ENCODE data around the gene CACNB1.
"Not testable (repeated sequence)": the region's sequence is repeated elsewhere in the genome, so short reads cannot be mapped to it uniquely, and the experiment has no call there.

The CACNB1 gene

GRCh38 chr17:39150104-39150634 is 47.3 kb downstream of the CACNB1 start:
- no peak for DNase-seq

DNA sequence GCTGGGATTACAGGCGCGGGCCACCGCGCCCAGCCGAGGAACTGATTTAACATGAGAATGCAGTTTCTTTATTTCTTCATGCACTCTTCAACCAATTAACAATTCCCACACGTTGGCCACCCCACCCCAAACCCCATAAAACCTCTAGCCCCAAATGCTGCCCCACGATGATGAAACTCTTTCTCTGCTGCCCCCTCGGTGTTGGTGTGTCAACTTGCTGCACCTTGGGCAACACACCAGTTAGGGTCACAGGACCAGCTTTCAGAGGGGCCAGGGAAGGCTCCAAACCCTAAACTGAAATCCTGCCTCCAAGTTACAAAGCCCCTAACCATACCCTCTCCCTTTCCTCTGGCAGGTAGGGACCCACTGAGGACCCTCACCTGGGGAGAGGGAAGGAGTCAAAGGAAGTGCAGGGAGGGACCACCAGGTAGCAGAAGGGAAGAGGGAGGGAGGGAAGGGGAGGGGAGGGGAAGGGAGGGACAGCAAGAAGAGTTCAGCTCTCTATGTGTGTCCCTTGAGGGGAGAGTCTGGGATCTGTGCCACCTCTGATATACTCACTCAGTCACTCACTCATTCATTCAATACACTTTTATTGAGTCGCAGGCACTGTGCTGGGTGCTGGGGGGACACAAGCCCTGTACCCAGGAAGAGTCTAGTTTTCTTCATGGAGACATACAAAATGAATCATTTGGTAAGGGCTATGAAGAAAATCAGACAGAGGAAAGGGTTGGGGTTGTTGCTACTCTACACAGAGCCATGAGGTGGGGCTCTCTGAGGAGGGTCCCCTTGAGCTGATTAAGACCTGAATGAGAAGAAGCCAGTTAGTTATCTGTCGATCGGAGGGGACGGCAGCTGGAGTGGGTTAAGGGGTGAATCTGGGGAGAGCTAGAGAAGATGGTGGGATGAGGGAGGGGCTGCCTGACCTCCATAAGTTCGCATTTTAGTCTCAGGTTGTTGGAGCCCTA is 50.0 kb downstream of the CACNB1 start:
- DNase-seq: no peak

GRCh38 chr17:39146273-39146672 is 51.2 kb downstream of the CACNB1 start:
- DNase-seq: no peak

GRCh38 chr17:39145143-39145542 is 52.3 kb downstream of the CACNB1 start:
- no peak for DNase-seq

DNA sequence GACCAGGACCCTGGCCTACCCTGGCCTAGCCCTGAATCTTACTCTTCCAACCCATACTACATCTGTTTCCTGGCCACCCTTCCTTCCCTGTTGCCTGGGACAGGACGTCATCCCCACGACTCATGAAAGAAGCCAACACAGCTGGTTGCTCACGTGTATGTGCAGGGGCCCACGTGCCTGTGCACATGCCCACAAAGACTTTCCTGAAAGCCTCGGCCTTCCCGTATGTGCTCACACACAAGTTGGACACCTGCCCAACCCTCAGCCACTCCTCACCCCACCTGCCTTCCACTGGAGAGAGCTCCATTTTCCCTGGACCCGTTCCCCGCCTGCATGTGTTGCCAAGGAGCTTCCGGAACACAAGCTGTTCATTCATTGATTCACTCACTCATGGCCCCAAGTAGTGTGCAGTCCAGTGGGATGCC is 53.0 kb downstream of the CACNB1 start:
- peak; percentile 90 for DNase-seq

DNA sequence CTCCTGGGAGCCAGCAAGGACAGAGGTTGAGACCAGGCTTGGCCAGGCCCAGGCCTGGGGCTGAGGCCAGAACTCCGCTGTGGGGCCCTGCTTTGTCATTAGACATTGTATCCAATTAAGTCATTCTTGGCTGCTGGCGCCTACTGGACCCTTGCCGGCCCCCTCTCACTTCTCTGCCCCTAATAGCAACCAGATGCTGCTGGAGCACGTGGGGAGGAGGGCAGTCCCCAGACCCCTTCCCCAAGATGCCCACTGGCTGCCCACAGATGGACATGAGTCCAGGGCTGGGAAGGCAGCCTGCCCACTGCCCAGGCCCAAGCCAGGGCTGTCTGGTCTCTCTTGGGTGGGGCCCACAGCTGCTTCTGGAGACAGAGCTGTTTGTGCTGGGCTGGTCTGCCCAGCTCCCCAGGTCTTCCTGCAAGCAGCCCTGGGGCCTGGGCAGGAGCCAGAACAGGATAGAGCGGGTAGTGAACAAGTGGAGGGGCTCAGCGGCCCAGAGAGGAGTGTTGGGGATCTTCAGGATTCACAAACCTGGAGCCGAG is 53.8 kb downstream of the CACNB1 start:
- DNase-seq: peak; percentile 33

- no peak for DNase-seq
Measured at GRCh38 chr17:39141915-39142664, 55.4 kb downstream of the CACNB1 start.

- no peak for DNase-seq
Measured at GRCh38 chr17:39141294-39141693, 56.2 kb downstream of the CACNB1 start.

- DNase-seq: no peak
Measured at GRCh38 chr17:39139561-39139960, 57.9 kb downstream of the CACNB1 start.

DNA sequence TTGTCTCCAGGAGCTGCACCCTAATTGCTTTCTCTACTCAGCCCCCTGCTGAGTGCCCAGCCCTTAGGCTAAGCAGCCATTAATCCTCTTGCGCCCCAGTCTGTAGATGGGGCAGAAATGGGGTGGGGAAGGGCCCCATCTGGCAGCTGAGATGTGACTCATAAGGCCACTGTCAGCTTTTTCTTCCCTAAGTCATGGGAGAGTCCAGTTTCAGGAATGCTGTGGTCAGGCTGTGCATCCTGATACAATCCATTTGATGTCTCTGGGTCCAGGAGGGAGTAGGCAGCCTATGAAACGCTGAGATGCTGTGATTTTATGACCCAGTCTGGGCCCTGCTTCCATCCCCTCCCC is 58.3 kb downstream of the CACNB1 start:
- no peak for DNase-seq

GRCh38 chr17:39138431-39139160 is 58.9 kb downstream of the CACNB1 start:
- no peak for DNase-seq

- DNase-seq: no peak
Measured at GRCh38 chr17:39134878-39135277, 62.6 kb downstream of the CACNB1 start.

- DNase-seq: no peak
Measured at GRCh38 chr17:39132192-39132610, 65.3 kb downstream of the CACNB1 start.

- DNase-seq: no peak
Measured at GRCh38 chr17:39131616-39132015, 65.9 kb downstream of the CACNB1 start.

- no peak for DNase-seq
Measured at GRCh38 chr17:39130205-39130604, 67.3 kb downstream of the CACNB1 start.

- not testable (repeated sequence) for DNase-seq
Measured at GRCh38 chr17:39129544-39129943, 67.9 kb downstream of the CACNB1 start.

DNA sequence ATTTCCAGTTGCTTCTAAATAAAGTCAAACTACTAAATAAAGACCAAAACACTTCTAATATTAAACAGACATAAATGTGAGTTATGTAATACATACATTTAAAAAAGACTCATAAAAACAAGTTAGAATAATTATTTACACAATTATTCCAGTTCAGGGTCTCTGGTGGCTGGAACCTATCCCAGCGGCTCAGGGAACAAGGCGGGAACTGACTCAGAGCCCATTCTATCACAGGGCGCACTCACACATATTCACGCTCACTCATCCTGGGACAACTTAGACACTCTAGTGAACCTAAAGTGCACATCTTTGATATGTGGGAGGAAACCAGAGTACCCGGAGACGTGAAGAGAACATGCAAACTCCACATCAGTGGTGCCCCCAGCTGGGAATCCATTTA is 71.0 kb downstream of the CACNB1 start:
- DNase-seq: no peak

DNA sequence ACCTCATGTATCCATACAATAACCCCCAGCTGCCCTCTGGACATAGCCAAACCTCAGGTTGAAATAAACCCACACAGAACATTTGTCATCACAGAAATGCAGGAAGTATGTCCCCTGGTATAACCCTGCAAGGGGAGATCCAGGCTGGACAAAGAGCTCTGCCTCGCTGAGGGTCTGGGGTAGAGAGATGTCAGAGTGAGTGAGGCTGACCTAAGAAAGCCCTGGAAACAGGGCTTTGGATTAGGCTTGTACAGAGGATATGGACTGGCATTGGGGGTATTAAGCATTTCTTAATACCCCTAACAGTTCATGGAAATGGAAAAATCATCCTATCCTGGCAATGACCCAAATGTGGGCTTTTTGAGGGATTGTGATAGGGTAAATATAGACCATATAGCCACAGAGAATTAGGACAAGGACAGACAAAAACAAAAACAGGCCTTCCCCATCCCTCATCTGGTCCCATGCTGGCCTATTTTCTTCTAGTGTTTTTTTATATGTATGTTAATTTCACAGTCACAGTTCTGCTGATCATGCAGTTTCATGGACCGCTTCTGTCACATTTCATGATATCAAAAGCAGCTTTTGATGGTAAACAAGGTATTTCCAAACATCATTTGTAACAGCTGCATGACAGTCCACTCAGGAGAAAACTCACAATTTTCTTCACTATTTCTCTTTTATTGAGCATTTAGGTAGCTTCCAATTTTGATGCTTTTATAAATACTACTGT is 72.2 kb downstream of the CACNB1 start:
- DNase-seq: no peak

- peak; percentile 73 for DNase-seq
Measured at GRCh38 chr17:39123627-39124026, 73.8 kb downstream of the CACNB1 start.
